ENCODE measurements around the gene ARGFX. TPM values are rescaled to one million over a fixed set of nuclear protein-coding genes. Genes with fewer than 3 reads are reported as not detected.
"Not testable (repeated sequence)": the region's sequence is repeated elsewhere in the genome, so short reads cannot be mapped to it uniquely, and the experiment has no call there.

Gene ARGFX
- polyA plus RNA-seq, 1 of the 3 experiments (the other 2 are of a cell fraction): not detected

- TF ChIP-seq, protein P1, sequence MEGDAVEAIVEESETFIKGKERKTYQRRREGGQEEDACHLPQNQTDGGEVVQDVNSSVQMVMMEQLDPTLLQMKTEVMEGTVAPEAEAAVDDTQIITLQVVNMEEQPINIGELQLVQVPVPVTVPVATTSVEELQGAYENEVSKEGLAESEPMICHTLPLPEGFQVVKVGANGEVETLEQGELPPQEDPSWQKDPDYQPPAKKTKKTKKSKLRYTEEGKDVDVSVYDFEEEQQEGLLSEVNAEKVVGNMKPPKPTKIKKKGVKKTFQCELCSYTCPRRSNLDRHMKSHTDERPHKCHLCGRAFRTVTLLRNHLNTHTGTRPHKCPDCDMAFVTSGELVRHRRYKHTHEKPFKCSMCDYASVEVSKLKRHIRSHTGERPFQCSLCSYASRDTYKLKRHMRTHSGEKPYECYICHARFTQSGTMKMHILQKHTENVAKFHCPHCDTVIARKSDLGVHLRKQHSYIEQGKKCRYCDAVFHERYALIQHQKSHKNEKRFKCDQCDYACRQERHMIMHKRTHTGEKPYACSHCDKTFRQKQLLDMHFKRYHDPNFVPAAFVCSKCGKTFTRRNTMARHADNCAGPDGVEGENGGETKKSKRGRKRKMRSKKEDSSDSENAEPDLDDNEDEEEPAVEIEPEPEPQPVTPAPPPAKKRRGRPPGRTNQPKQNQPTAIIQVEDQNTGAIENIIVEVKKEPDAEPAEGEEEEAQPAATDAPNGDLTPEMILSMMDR (IDR thresholded peaks at IDR 0.05): no peak
- TF ChIP-seq EZH2phosphoT487 (IDR thresholded peaks at IDR 0.05; ENCODE audit: borderline replicate concordance, low read depth) (no peak), NRF1 (IDR thresholded peaks at IDR 0.05; ENCODE audit: low read depth, low read length) (no peak), TCF12 (IDR thresholded peaks at IDR 0.05) (no peak), GATA2 (CRISPR knock-in tag; IDR thresholded peaks at IDR 0.05) (no peak), ELF1 (IDR thresholded peaks at IDR 0.05) (no peak), RCOR1 (IDR thresholded peaks at IDR 0.05; ENCODE audit: low read length) (no peak), MXI1 (IDR thresholded peaks at IDR 0.05; ENCODE audit: low read depth, low read length) (no peak)
Observed at GRCh38 chr3:121592856-121593702, 25.3 kb downstream of the ARGFX start, which contains the start of gene FBXO40 (continued).

DNA sequence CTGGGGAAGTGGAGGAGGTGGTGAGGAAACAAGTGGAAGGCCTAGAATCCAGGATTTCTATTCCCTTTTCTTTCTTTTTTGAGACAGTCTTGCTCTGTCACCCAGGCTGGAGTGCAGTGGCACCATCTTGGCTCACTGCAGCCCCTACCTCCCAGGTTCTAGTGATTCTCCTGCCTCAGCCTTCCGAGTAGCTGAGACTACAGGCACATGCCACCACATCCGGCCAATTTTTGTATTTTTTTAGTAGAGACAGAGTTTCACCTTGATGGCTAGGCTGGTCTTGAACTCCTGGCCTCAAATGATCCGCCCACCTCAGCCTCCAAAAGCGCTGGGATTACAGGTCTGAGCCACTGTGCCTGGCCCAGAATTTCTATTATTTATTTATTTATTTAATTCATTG is 26.1 kb downstream of the ARGFX start:
- H3K27ac ChIP-seq (ENCODE audit: low read depth in 2 of 2, low read length in 1 of 2); H3F3A ChIP-seq (replicated peaks; ENCODE audit: insufficient read depth); H3K4me2 ChIP-seq; H3K36me3 ChIP-seq (replicated peaks in 1 of 2; ENCODE audit: control insufficient read depth in 1 of 2, insufficient read depth in 2 of 2, low read length in 1 of 2); H3K9ac ChIP-seq; H2AFZ ChIP-seq (ENCODE audit: low read depth); H3K9me2 ChIP-seq; H3K9me3 ChIP-seq; H4K20me1 ChIP-seq (ENCODE audit: insufficient read depth); DNase-seq; H3K4me3 ChIP-seq (ENCODE audit: low read depth in 2 of 2, low read length in 1 of 2); POLR2A ChIA-PET; H3K4me1 ChIP-seq (ENCODE audit: control insufficient read depth in 1 of 2, insufficient read depth in 2 of 2, low read depth in 1 of 2, low read length in 1 of 2); H3K79me2 ChIP-seq (ENCODE audit: insufficient read depth); H3K27me3 ChIP-seq (ENCODE audit: insufficient read depth): not testable (repeated sequence)
- WGBS (ENCODE audit: low lambda C conversion rate): 26% methylated on average over 4 of the region's 4 CpGs
- CTCF ChIA-PET: interaction anchor here (0.5 kb wide), 1 partner anchor 1871 kb away, joined by 3 read pairs; no protein-coding TSS in a partner anchor

DNA sequence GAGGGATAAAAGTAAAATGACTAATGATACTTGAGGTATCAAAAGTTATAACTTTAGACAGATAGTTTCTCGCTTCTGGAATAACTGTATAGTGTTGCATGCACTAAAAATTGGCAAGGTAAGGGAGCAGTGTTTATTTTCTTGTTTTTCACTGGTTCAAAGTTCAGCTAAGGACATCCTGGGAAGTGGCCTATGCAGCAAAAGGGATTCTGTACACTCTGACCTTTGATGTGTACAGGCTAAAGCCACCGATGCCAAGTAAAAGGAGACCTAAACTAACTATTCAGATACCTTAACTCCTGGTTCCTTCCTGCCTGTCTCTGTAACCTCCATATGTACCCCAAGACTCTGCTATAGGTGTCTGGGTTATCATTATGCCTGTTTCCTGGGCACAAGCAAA is 27.1 kb downstream of the ARGFX start:
- no peak overlapping the region for H2AFZ ChIP-seq (ENCODE audit: low read depth)
- no peak overlapping the region for H3K9ac ChIP-seq
- no peaks in the 10 kb centered on the region for H3K4me1 ChIP-seq (ENCODE audit: control insufficient read depth in 1 of 2, insufficient read depth in 2 of 2, low read depth in 1 of 2, low read length in 1 of 2)
- H3K79me2 ChIP-seq (ENCODE audit: insufficient read depth): no peaks in the 10 kb centered on the region
- H3K9me3 ChIP-seq: no peaks in the 10 kb centered on the region
- TF ChIP-seq, protein P2, sequence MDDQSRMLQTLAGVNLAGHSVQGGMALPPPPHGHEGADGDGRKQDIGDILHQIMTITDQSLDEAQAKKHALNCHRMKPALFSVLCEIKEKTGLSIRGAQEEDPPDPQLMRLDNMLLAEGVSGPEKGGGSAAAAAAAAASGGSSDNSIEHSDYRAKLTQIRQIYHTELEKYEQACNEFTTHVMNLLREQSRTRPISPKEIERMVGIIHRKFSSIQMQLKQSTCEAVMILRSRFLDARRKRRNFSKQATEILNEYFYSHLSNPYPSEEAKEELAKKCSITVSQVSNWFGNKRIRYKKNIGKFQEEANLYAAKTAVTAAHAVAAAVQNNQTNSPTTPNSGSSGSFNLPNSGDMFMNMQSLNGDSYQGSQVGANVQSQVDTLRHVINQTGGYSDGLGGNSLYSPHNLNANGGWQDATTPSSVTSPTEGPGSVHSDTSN (IDR thresholded peaks at IDR 0.05): no peak
- TF ChIP-seq FOSL2 (IDR thresholded peaks at IDR 0.05; ENCODE audit: borderline replicate concordance, low read depth) (no peak), FOXJ3 (CRISPR knock-in tag; IDR thresholded peaks at IDR 0.05) (no peak), EZH2phosphoT487 (IDR thresholded peaks at IDR 0.05; ENCODE audit: borderline replicate concordance, low read depth) (no peak), RCOR1 (IDR thresholded peaks at IDR 0.05; ENCODE audit: low read length) (no peak), MAX (IDR thresholded peaks at IDR 0.05; ENCODE audit: low read depth) (no peak)
- H3K27me3 ChIP-seq (ENCODE audit: insufficient read depth): no peaks in the 10 kb centered on the region; the same call in 1 of the 2 replicates
- DNase-seq: no peak
- no peaks in the 10 kb centered on the region for H3K9me2 ChIP-seq
- no peaks in the 10 kb centered on the region for H3K36me3 ChIP-seq (replicated peaks in 1 of 2; ENCODE audit: control insufficient read depth in 1 of 2, insufficient read depth in 2 of 2, low read length in 1 of 2)
- 36% methylated on average over 2 of the region's 2 CpGs for WGBS (ENCODE audit: low lambda C conversion rate)
- no peak overlapping the region for H3K4me2 ChIP-seq
- no peak overlapping the region for H3K4me3 ChIP-seq (ENCODE audit: low read depth in 2 of 2, low read length in 1 of 2)
- ChIA-PET CTCF (no interaction called here), POLR2A (no interaction called here)
- no peaks in the 10 kb centered on the region for H4K20me1 ChIP-seq (ENCODE audit: insufficient read depth)
- no peak overlapping the region for H3K27ac ChIP-seq (ENCODE audit: low read depth in 2 of 2, low read length in 1 of 2)
- H3F3A ChIP-seq (replicated peaks; ENCODE audit: insufficient read depth): no peaks in the 10 kb centered on the region

Measured in SK-N-SH (cell line).